Iris pigment epithelial cell (primary cell): ENCODE measurements around the gene FXYD1.

Experiments
- DNase-seq: peaks from one replicate; pipeline ENCODE4 v3.0.0-alpha.2; 2011; ENCODE audit warnings: low read depth

Gene FXYD1

GRCh38 chr19:35162471-35163326, 24.1 kb downstream of the FXYD1 start:
- peak; percentile 55 for DNase-seq

- DNase-seq = no peak
Observed at GRCh38 chr19:35164418-35164817, 25.8 kb downstream of the FXYD1 start.

GRCh38 chr19:35165200-35166058, 26.8 kb downstream of the FXYD1 start:
- DNase-seq = no peak

GRCh38 chr19:35166100-35167063, 27.8 kb downstream of the FXYD1 start:
- no peak for DNase-seq

- DNase-seq = no peak
Observed at GRCh38 chr19:35167251-35168119, 28.9 kb downstream of the FXYD1 start.

- DNase-seq = no peak
Observed at GRCh38 chr19:35168196-35168595, 29.6 kb downstream of the FXYD1 start.

- no peak for DNase-seq
Observed at GRCh38 chr19:35169221-35169995, 30.8 kb downstream of the FXYD1 start.

GRCh38 chr19:35170359-35171061, 31.9 kb downstream of the FXYD1 start:
- no peak for DNase-seq

GRCh38 chr19:35171730-35172129, 33.1 kb downstream of the FXYD1 start:
- no peak for DNase-seq

GRCh38 chr19:35174226-35174625, 35.6 kb downstream of the FXYD1 start:
- no peak for DNase-seq

- DNase-seq = no peak
Observed at GRCh38 chr19:35176181-35176570, 37.6 kb downstream of the FXYD1 start.

GRCh38 chr19:35177377-35178274, 39.0 kb downstream of the FXYD1 start:
- DNase-seq = no peak

- no peak for DNase-seq
Observed at GRCh38 chr19:35178701-35179100, 40.1 kb downstream of the FXYD1 start.

GRCh38 chr19:35179830-35180229, 41.2 kb downstream of the FXYD1 start:
- DNase-seq = no peak

GRCh38 chr19:35181387-35181786, 42.8 kb downstream of the FXYD1 start:
- no peak for DNase-seq

GRCh38 chr19:35184267-35184666, 45.6 kb downstream of the FXYD1 start:
- DNase-seq = no peak

- DNase-seq = no peak
Observed at GRCh38 chr19:35184884-35185283, 46.3 kb downstream of the FXYD1 start.
